GM12878 (cell line): ENCODE measurements around the gene BTBD9. TPM values are rescaled to one million over a fixed set of nuclear protein-coding genes. Genes with fewer than 3 reads are reported as not detected.
A peak's percentile ranks its signal among the peaks of the same experiment; 100 is the strongest.

Experiments used
- ATAC-seq: fragments of 200-7000 bp; cut with Tn5 transposase; 3 replicates; pipeline ENCODE4 v1.9.1; 2020; ENCODE audit warnings: mild to moderate bottlenecking, moderate library complexity
- Bru-seq: library from RNA; stranded (reverse); fragments of 400-500 nt; gene quantifications from one replicate; lab custom pipeline; 2021; lab: Mats Ljungman, UMichigan
- BruChase-seq, 2 experiments: library from RNA; stranded (reverse); fragments of 400-500 nt; gene quantifications; one replicate each; lab custom pipeline; 2021; lab: Mats Ljungman, UMichigan
- BruUV-seq: library from RNA; stranded (reverse); fragments of 400-500 nt; replicated peaks from 2 replicates; lab custom pipeline; 2021; lab: Mats Ljungman, UMichigan
- CTCF ChIA-PET: fragments of 300-600 bp; sonication (Branson Sonifier 250); formaldehyde crosslinking; extraction: SDS; loops from one replicate; lab custom pipeline; 2021; ENCODE audit warnings: inconsistent platforms; lab: Yijun Ruan, JAX
- POLR2A ChIA-PET: fragments of 350-600 bp; formaldehyde crosslinking; extraction: SDS; loops from one replicate; lab custom pipeline; 2021; ENCODE audit warnings: inconsistent platforms; lab: Charles Lee
- RAD21 ChIA-PET: fragments of 300-600 bp; sonication (Branson Sonifier 250); formaldehyde crosslinking; loops from one replicate; lab custom pipeline; 2023; ENCODE audit warnings: antibody characterized with exemption; ENCODE audit not compliant: unreplicated experiment; lab: Charles Lee
- SMC1A ChIA-PET: fragments of 300-600 bp; sonication (Branson Sonifier 250); formaldehyde crosslinking; loops from one replicate; lab custom pipeline; 2023; ENCODE audit not compliant: unreplicated experiment, uncharacterized antibody; lab: Charles Lee
- DNase-seq: peaks from one replicate; pipeline ENCODE4 v3.0.0-alpha.2; 2011; ENCODE audit warnings: low read depth, low spot score
- FAIRE-seq: peaks from 3 replicates; lab custom pipeline; 2011; peaks lifted over from hg19 to GRCh38; lab: Jason Lieb, UNC
- H2AFZ ChIP-seq: 2 replicates; pipeline ENCODE4 v1.6.0; 2011; ENCODE audit warnings: low read depth, low read length, control low read depth; ENCODE audit not compliant: control insufficient read depth
- H3K27ac ChIP-seq: 2 replicates; pipeline ENCODE4 v1.5.1; 2011; ENCODE audit warnings: control low read depth; ENCODE audit not compliant: control insufficient read depth, insufficient read depth
- H3K27me3 ChIP-seq, 2 experiments: replicated peaks in 1 of 2; 2 replicates each; pipeline versions ENCODE4 v1.6.0 to v1.6.1; 2011; ENCODE audit warnings: low read length in 1 of 2; ENCODE audit not compliant: control insufficient read depth in 2 of 2, insufficient read depth in 2 of 2
- H3K36me3 ChIP-seq, 2 experiments: 2 replicates each; pipeline ENCODE4 v1.5.1; 2011; ENCODE audit warnings: low read length in 1 of 2; ENCODE audit not compliant: control insufficient read depth in 2 of 2, insufficient read depth in 2 of 2
- H3K4me1 ChIP-seq: 2 replicates; pipeline ENCODE4 v1.6.1; 2011; ENCODE audit warnings: mild to moderate bottlenecking, low read length, moderate library complexity, mixed read lengths; ENCODE audit not compliant: control insufficient read depth, insufficient read depth
- H3K4me2 ChIP-seq: 2 replicates; pipeline ENCODE4 v1.6.0; 2011; ENCODE audit warnings: control low read depth; ENCODE audit not compliant: control insufficient read depth, insufficient read depth
- H3K4me3 ChIP-seq: fragments of 200-600 bp; sonication (generic); 2 replicates; pipeline ENCODE4 v1.5.1; 2016
- H3K79me2 ChIP-seq: 2 replicates; pipeline ENCODE4 v1.6.0; 2011; ENCODE audit warnings: low read length; ENCODE audit not compliant: control insufficient read depth, insufficient read depth
- H3K9ac ChIP-seq: 2 replicates; pipeline ENCODE4 v1.8.0; 2011; ENCODE audit warnings: low read length, control low read depth, mixed read lengths; ENCODE audit not compliant: control insufficient read depth, insufficient read depth
- H3K9me3 ChIP-seq: replicated peaks from 3 replicates; pipeline ENCODE4 v1.5.1; 2011; ENCODE audit warnings: mild to moderate bottlenecking, low read length; ENCODE audit not compliant: control insufficient read depth, insufficient read depth
- H4K20me1 ChIP-seq: 2 replicates; pipeline ENCODE4 v1.6.0; 2011; ENCODE audit not compliant: control insufficient read depth, insufficient read depth
- BCL11A ChIP-seq: IDR thresholded peaks from 2 replicates; pipeline ENCODE4 v1.6.1; 2011; ENCODE audit warnings: low read depth, low read length
- CEBPZ ChIP-seq: fragments of 150-350 bp; IDR thresholded peaks from 2 replicates; pipeline ENCODE4 v1.6.1; 2016; ENCODE audit warnings: low read depth, low read length
- CHD4 ChIP-seq: fragments of 200-600 bp; sonication (generic); IDR thresholded peaks from 2 replicates; pipeline ENCODE4 v1.6.1; 2016; ENCODE audit warnings: mild to moderate bottlenecking
- HDAC6 ChIP-seq: fragments of 200-600 bp; sonication (generic); IDR thresholded peaks from one replicate; pipeline ENCODE4 v1.8.0; 2017; ENCODE audit warnings: antibody characterized with exemption; ENCODE audit not compliant: unreplicated experiment
- MAX ChIP-seq: IDR thresholded peaks from 2 replicates; pipeline ENCODE4 v1.6.1; 2012; ENCODE audit warnings: low read depth, low read length, improper control_type of control experiment
- NR2C2 ChIP-seq: IDR thresholded peaks from 2 replicates; pipeline ENCODE4 v1.6.1; 2011; ENCODE audit warnings: borderline replicate concordance, low read depth; ENCODE audit not compliant: control insufficient read depth, insufficient read length
- NR2F1 ChIP-seq: fragments of 450-650 bp; conservative IDR thresholded peaks from 2 replicates; pipeline ENCODE4 v1.6.1; 2017; ENCODE audit warnings: mild to moderate bottlenecking
- PAX5 ChIP-seq: IDR thresholded peaks from 2 replicates; pipeline ENCODE4 v1.6.1; 2011; ENCODE audit warnings: low read depth, low read length, borderline replicate concordance
- PAX8 ChIP-seq: fragments of 450-650 bp; IDR thresholded peaks from 2 replicates; pipeline ENCODE4 v1.6.1; 2017; ENCODE audit warnings: mild to moderate bottlenecking, moderate library complexity
- POLR2AphosphoS5 ChIP-seq: IDR thresholded peaks from 2 replicates; pipeline ENCODE4 v1.6.1; 2011; ENCODE audit warnings: mild to moderate bottlenecking, low read length, inconsistent platforms
- RB1 ChIP-seq: fragments of 450-650 bp; formaldehyde crosslinking; IDR thresholded peaks from 2 replicates; pipeline ENCODE4 v1.6.1; 2017; ENCODE audit warnings: mild to moderate bottlenecking, borderline replicate concordance
- SRF ChIP-seq, 2 experiments: IDR thresholded peaks; 2 replicates each; pipeline ENCODE4 v1.6.1; 2011; ENCODE audit warnings: low read depth in 2 of 2, low read length in 2 of 2, mild to moderate bottlenecking in 1 of 2, moderate library complexity in 1 of 2
- YBX1 ChIP-seq: fragments of 450-650 bp; IDR thresholded peaks from 2 replicates; pipeline ENCODE4 v1.6.1; 2016; ENCODE audit warnings: antibody characterized with exemption
- ZNF24 ChIP-seq: fragments of 450-650 bp; IDR thresholded peaks from 2 replicates; pipeline ENCODE4 v1.6.1; 2017; ENCODE audit warnings: antibody characterized with exemption, mild to moderate bottlenecking
- ZNF622 ChIP-seq: fragments of 450-650 bp; IDR thresholded peaks from 2 replicates; pipeline ENCODE4 v1.6.1; 2017; ENCODE audit warnings: mild to moderate bottlenecking, inconsistent platforms
- WGBS: methylation state at CpG from one replicate; pipeline ENCODE4 v1.1.6; 2016; ENCODE audit warnings: low lambda C conversion rate; ENCODE audit not compliant: insufficient replicate concordance, insufficient coverage; ENCODE audit errors: missing lambda C conversion rate; 5-methylcytosine and 5-hydroxymethylcytosine counted together
- in situ Hi-C: fragments of 300-500 bp; cut with MboI; formaldehyde crosslinking; loops from 9 replicates; pipeline ENCODE4 v1.14.3; 2018; ENCODE audit warnings: mixed read lengths
- intact Hi-C: fragments of 100-400 bp; cut with micrococcal nuclease; formaldehyde crosslinking; loops from one replicate; pipeline ENCODE4 v1.14.2; 2022; ENCODE audit not compliant: unreplicated experiment
- long read RNA-seq, 2 experiments: library from polyadenylated mRNA; unstranded; transcript quantifications; one replicate each; pipeline ENCODE4 v2.0.0, GENCODE V29; 2019 to 2020
- polyA minus RNA-seq, 3 experiments: library from RNA; depleted of rRNA, polyadenylated mRNA; stranded (reverse); fragments of >200 nt; gene quantifications; 2 replicates each; pipeline ENCODE4 v1.2.3, GENCODE V29; 2011
- polyA plus RNA-seq, 11 experiments: library from polyadenylated mRNA; depleted of rRNA in 4 of 11; unstranded in 6 of 11; stranded (reverse) in 5 of 11; fragments of >200 nt; fragmentation: Nextera tagmentation in 4 of 11; fragmentation: Illumina TruSeq in 1 of 11; extraction: Ambion mirVana in 4 of 11; extraction: Trizol in 1 of 11; gene quantifications; 1 replicate in 1 of 11; 2 replicates in 10 of 11; pipeline versions ENCODE4 v1.2.1 to v1.2.3, GENCODE V29; 2011 to 2016; ENCODE audit warnings: inconsistent platforms in 2 of 11, missing spikeins in 2 of 11, low read depth in 1 of 11
- total RNA-seq, 4 experiments: library from RNA; depleted of rRNA in 3 of 4; stranded (reverse); fragments of >200 nt in 3 of 4; fragmentation: Illumina TruSeq in 1 of 4; extraction: Trizol in 1 of 4; gene quantifications; 2 replicates each; pipeline versions ENCODE4 v1.2.1 to v1.2.3, GENCODE V29; 2013 to 2021

BTBD9 gene
- 51.4 and 52.9 TPM in 2 replicates for total RNA-seq (2013; cell fraction: nucleolus; rRNA removed)
- 5.1 and 5.3 TPM in 2 replicates for total RNA-seq (2014; rRNA removed)
- total RNA-seq (2014; rRNA removed; fragmentation: Illumina TruSeq; extraction: Trizol), result 4.7 and 5.0 TPM in 2 replicates
- total RNA-seq (2021), result 8.6 and 9.6 TPM in 2 replicates
- 2.3 TPM for polyA plus RNA-seq (2011; ENCODE audit: low read depth)
- 4.5 and 4.6 TPM in 2 replicates for polyA plus RNA-seq (2011; rRNA removed)
- polyA plus RNA-seq (2011; cell fraction: cytosol; rRNA removed), result 2.5 and 2.7 TPM in 2 replicates
- 5.2 and 6.3 TPM in 2 replicates for polyA plus RNA-seq (2011; cell fraction: nucleus; rRNA removed)
- 2.4 and 2.8 TPM in 2 replicates for polyA plus RNA-seq (2012)
- 4.1 and 6.0 TPM in 2 replicates for polyA plus RNA-seq (2014; fragmentation: Illumina TruSeq; extraction: Trizol)
- polyA plus RNA-seq (2014; fragmentation: Nextera tagmentation; extraction: Ambion mirVana), result under 1 TPM; 0.22 to 0.55 TPM
- polyA plus RNA-seq (2014; rRNA removed), result 3.4 and 3.7 TPM in 2 replicates
- polyA plus RNA-seq (2016; fragmentation: Nextera tagmentation; extraction: Ambion mirVana), result 1 to 10 TPM; 6.9 to 7.5 TPM
- 19.9 and 34.1 TPM in 2 replicates for polyA minus RNA-seq (2011; rRNA and poly(A)+ RNA removed)
- polyA minus RNA-seq (2011; cell fraction: cytosol; rRNA and poly(A)+ RNA removed), result 2.0 and 4.7 TPM in 2 replicates
- polyA minus RNA-seq (2011; cell fraction: nucleus; rRNA and poly(A)+ RNA removed), result 27.6 and 35.2 TPM in 2 replicates
- percentile 60 among the genes with signal in this experiment for Bru-seq, nascent RNA
- BruChase-seq, experiment 1, labeled RNA remaining after a 6-hour chase, result percentile 64 among the genes with signal in this experiment
- percentile 68 among the genes with signal in this experiment for BruChase-seq, experiment 2, labeled RNA remaining after a 2-hour chase
- long read RNA-seq, experiment 1, partial matches to known transcripts, result 0 of 1 reads
- long read RNA-seq, experiment 1, other reads (novel, unspliced or antisense), result 1 of 1 reads
- long read RNA-seq, experiment 2, partial matches to known transcripts, result 0 of 1 reads
- long read RNA-seq, experiment 2, other reads (novel, unspliced or antisense), result 1 of 1 reads

- H3K9ac ChIP-seq, result peak within 1 kb of the TSS; percentile 66
- ATAC-seq (peak; percentile 90), DNase-seq (peak; percentile 44), FAIRE-seq (no peak)
- POLR2A ChIA-PET, result interaction anchor here (0.6 to 0.7 kb wide), 5 partner anchors 71 to 1091 kb away, joined by 3 to 6 read pairs (median 3); no protein-coding TSS in a partner anchor
- H3K79me2 ChIP-seq, result no peaks in the 10 kb centered on the region; the same call in none of the 2 replicates
- no peaks in the 10 kb centered on the region for H3K27me3 ChIP-seq
- H3K9me3 ChIP-seq, result no peaks in the 10 kb centered on the region
- H3K27ac ChIP-seq, result peak within 1 kb of the TSS; percentile 73
- no TSS peak for BruUV-seq
- H3K4me1 ChIP-seq, result peaks cover 6% of the 10 kb centered on the region; the same call in 1 of the 2 replicates
- no peaks in the 10 kb centered on the region for H3K36me3 ChIP-seq
- peak within 1 kb of the TSS; percentile 93 for H3K4me2 ChIP-seq
- H4K20me1 ChIP-seq, result no peaks in the 10 kb centered on the region
- intact Hi-C loops (no loop called here), in situ Hi-C loops (no loop called here)
- peak within 1 kb of the TSS; percentile 96 for H2AFZ ChIP-seq
- WGBS, result under 1% methylated on average over 43 of the region's 82 CpGs
- CTCF ChIA-PET, result interaction anchor here (1.2 kb wide), 1 partner anchor 69 kb away, joined by 4 read pairs; no protein-coding TSS in a partner anchor
- SMC1A ChIA-PET, result no interaction called here
- RAD21 ChIA-PET, result interaction anchor here (0.6 to 1.7 kb wide), 3 partner anchors 48 to 566 kb away, joined by 3 to 6 read pairs (median 4); no protein-coding TSS in a partner anchor
- H3K4me3 ChIP-seq, result peak within 1 kb of the TSS; percentile 89
- no peak for TF ChIP-seq NR2C2
- no peak for TF ChIP-seq ZNF622
- TF ChIP-seq BCL11A, result no peak
- peak; percentile 50; the same call in 1 of the 2 replicates for TF ChIP-seq NR2F1
- TF ChIP-seq RB1, result peak; percentile 39; the same call in 1 of the 2 replicates
- peak; percentile 75; the same call in 1 of the 2 replicates for TF ChIP-seq POLR2AphosphoS5
- TF ChIP-seq MAX, result 0 out of 2 replicates have a peak, but pooled peaks have one; percentile 8
- TF ChIP-seq YBX1, result no peak
- TF ChIP-seq SRF (IDR thresholded peaks at IDR 0.05; ENCODE audit: low read depth in 2 of 2, low read length in 2 of 2), result no peak
- TF ChIP-seq CEBPZ, result no peak
- peak; percentile 22; the same call in 1 of the 2 replicates for TF ChIP-seq PAX5
- TF ChIP-seq ZNF24, result 0 out of 2 replicates have a peak, but pooled peaks have one; percentile 59
- no peak for TF ChIP-seq CHD4
- TF ChIP-seq HDAC6, result no peak
- TF ChIP-seq PAX8, result no peak
Observed at GRCh38 chr6:38639498-38640215, at the start of gene BTBD9. Gene BTBD9, minus strand, starts transcription at chr6:38639929.
